T1000 (cell line): Measurements from ENCODE around the gene DDX17.
"Not testable (repeated sequence)": the region's sequence is repeated elsewhere in the genome, so short reads cannot be mapped to it uniquely, and the experiment has no call there.

Experiments
- DNase-seq: peaks from one replicate; lab custom pipeline; 2025; ENCODE audit warnings: mixed read lengths; lab: John Stamatoyannopoulos, UW

DDX17 gene

GRCh38 chr22:38491707-38492348 lies 14.3 kb downstream of the DDX17 start:
- no peak for DNase-seq

- DNase-seq = no peak
These were observed 15.2 kb downstream of the DDX17 start for GRCh38 chr22:38490915-38491314.

GRCh38 chr22:38490475-38490874 lies 15.6 kb downstream of the DDX17 start:
- DNase-seq = no peak

GRCh38 chr22:38489561-38490145 lies 16.5 kb downstream of the DDX17 start:
- DNase-seq = no peak

- DNase-seq = no peak
These were observed 17.0 kb downstream of the DDX17 start for GRCh38 chr22:38489142-38489541.

GRCh38 chr22:38487946-38488345 lies 18.2 kb downstream of the DDX17 start:
- DNase-seq = no peak

- DNase-seq = no peak
These were observed 20.3 kb downstream of the DDX17 start for GRCh38 chr22:38485783-38486182.

- no peak for DNase-seq
These were observed 21.9 kb downstream of the DDX17 start for GRCh38 chr22:38484244-38484643.

GRCh38 chr22:38482662-38483308 lies 23.3 kb downstream of the DDX17 start:
- DNase-seq = no peak

GRCh38 chr22:38481871-38482332 lies 24.2 kb downstream of the DDX17 start:
- no peak for DNase-seq

- DNase-seq = no peak
These were observed 24.8 kb downstream of the DDX17 start for GRCh38 chr22:38481162-38481870.

GRCh38 chr22:38479096-38479837 lies 26.8 kb downstream of the DDX17 start:
- DNase-seq = no peak

GRCh38 chr22:38477585-38477984 lies 28.5 kb downstream of the DDX17 start:
- DNase-seq = no peak

GRCh38 chr22:38474003-38474607 lies 32.0 kb downstream of the DDX17 start:
- no peak for DNase-seq

- DNase-seq = no peak
These were observed 34.9 kb downstream of the DDX17 start for GRCh38 chr22:38471237-38471636.

- DNase-seq = not testable (repeated sequence)
These were observed 35.9 kb downstream of the DDX17 start for GRCh38 chr22:38470179-38470578.

GRCh38 chr22:38469306-38469781 lies 36.8 kb downstream of the DDX17 start:
- DNase-seq = no peak

GRCh38 chr22:38468443-38469305 lies 37.4 kb downstream of the DDX17 start:
- no peak for DNase-seq

GRCh38 chr22:38467904-38468442 lies 38.1 kb downstream of the DDX17 start, which contains the start of gene KDELR3:
TSS of gene KDELR3 (plus strand) at chr22:38468096. CDS start at chr22:38468234, 138 bp downstream.
- peak; percentile 45 for DNase-seq

GRCh38 chr22:38467438-38467903 lies 38.6 kb downstream of the DDX17 start:
- no peak for DNase-seq
